ENCODE data around the gene MAML2. TPM values are rescaled to one million over a fixed set of nuclear protein-coding genes. Genes with fewer than 3 reads are reported as not detected.
A peak's percentile ranks its signal among the peaks of the same experiment; 100 is the strongest.

The MAML2 gene
- total and polyA plus RNA-seq, 2 of the 8 experiments (the other 6 are each of a cell fraction or from before 2014, with no cell fraction given): 3.8 to 6.6 TPM

DNA sequence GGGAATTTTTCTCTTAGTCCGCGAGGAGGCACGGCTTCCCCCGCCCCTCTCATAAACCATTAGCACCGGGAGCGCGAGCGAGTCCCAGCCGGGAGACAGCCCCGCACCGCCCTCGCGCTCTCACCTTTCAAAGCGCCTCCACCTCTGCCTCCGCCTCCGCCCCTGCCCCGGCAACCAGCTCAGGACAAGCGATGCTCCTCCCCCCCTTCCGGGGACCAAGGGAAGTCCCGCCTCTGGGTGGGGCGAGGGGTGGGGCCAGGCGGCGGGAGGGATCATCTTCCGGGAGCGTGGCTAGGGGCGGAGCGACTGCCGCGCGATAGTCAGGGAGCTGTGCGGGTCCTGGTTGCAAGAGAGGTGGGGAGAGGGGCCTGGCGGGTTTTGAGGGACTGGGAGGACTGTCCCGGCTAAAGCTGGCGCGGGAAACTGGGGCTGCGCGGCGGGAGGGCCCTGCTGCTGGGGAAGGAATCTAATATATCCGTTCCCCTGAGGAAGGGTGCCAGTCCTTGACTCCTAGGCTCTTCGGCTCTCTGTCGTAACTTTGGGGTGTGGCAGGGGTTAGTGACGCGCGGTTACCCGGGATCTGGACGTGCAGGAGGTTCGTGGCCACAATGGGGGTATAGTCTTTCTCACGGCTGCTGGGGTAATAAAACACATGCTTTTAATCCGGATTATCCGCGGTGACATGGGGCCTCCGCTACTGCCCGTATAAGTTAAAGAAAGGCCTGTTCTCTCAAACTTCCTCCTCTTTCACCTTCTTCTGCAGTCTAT lies 46.9 kb upstream of the MAML2 start, which contains the start of the genes CCDC82 and JRKL (continued):
- TF ChIP-seq, protein P1, sequence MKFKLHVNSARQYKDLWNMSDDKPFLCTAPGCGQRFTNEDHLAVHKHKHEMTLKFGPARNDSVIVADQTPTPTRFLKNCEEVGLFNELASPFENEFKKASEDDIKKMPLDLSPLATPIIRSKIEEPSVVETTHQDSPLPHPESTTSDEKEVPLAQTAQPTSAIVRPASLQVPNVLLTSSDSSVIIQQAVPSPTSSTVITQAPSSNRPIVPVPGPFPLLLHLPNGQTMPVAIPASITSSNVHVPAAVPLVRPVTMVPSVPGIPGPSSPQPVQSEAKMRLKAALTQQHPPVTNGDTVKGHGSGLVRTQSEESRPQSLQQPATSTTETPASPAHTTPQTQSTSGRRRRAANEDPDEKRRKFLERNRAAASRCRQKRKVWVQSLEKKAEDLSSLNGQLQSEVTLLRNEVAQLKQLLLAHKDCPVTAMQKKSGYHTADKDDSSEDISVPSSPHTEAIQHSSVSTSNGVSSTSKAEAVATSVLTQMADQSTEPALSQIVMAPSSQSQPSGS (IDR thresholded peaks at IDR 0.05; ENCODE audit: low read length): no peak
- TF ChIP-seq TAF1 (IDR thresholded peaks at IDR 0.05; ENCODE audit: low read depth, low read length) (peak; percentile 72), TEAD4 (IDR thresholded peaks at IDR 0.05; ENCODE audit: low read depth, low read length) (no peak), EP300 (IDR thresholded peaks at IDR 0.05; ENCODE audit: borderline replicate concordance in 1 of 2, low read depth in 2 of 2, low read length in 2 of 2) (no peak), HDAC6 (IDR thresholded peaks at IDR 0.05; ENCODE audit: low read depth, low read length) (no peak), SUZ12 (IDR thresholded peaks at IDR 0.05; ENCODE audit: low read length) (no peak), BCL11A (IDR thresholded peaks at IDR 0.05; ENCODE audit: low read depth in 2 of 2, low read length in 2 of 2) (no peak), JUND (IDR thresholded peaks at IDR 0.05; ENCODE audit: low read length) (no peak), SP4 (IDR thresholded peaks at IDR 0.05; ENCODE audit: low read length) (peak; percentile 64; the same call in 1 of the 2 replicates), SIRT6 (IDR thresholded peaks at IDR 0.05; ENCODE audit: low read length) (no peak), TBP (IDR thresholded peaks at IDR 0.05; ENCODE audit: low read depth, low read length) (peak; percentile 43; the same call in 1 of the 2 replicates), RBBP5 (IDR thresholded peaks at IDR 0.05; ENCODE audit: borderline replicate concordance, low read depth, low read length) (no peak), HDAC2 (IDR thresholded peaks at IDR 0.05; ENCODE audit: borderline replicate concordance in 1 of 2, low read depth in 2 of 2, low read length in 2 of 2) (no peak), FOSL1 (IDR thresholded peaks at IDR 0.05; ENCODE audit: insufficient read depth, low read depth, low read length) (no peak), EZH2 (IDR thresholded peaks at IDR 0.05; ENCODE audit: low read depth, low read length, severe bottlenecking) (no peak), ZNF274 (IDR thresholded peaks at IDR 0.05; ENCODE audit: borderline replicate concordance, extremely low read depth, low read length) (no peak), CEBPB (IDR thresholded peaks at IDR 0.05; ENCODE audit: low read depth, low read length) (peak; percentile 52), NRF1 (IDR thresholded peaks at IDR 0.05; ENCODE audit: low read depth, low read length) (no peak)
- TF ChIP-seq, protein P2, sequence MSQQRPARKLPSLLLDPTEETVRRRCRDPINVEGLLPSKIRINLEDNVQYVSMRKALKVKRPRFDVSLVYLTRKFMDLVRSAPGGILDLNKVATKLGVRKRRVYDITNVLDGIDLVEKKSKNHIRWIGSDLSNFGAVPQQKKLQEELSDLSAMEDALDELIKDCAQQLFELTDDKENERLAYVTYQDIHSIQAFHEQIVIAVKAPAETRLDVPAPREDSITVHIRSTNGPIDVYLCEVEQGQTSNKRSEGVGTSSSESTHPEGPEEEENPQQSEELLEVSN (IDR thresholded peaks at IDR 0.05): peak; percentile 74
